A673 (cell line): Measurements from ENCODE around the gene LY6G5C.

ENCODE experiments used
- EZH2 ChIP-seq: fragments of 200-600 bp; sonication (generic); IDR thresholded peaks from 2 replicates; pipeline ENCODE4 v1.6.1; 2017; ENCODE audit warnings: borderline replicate concordance, low read depth, mild to moderate bottlenecking, mixed read lengths, antibody characterized with exemption, low read length; ENCODE audit not compliant: poor library complexity, severe bottlenecking
- TF ChIP-seq, protein P1 (sequence below): fragments of 300-800, 200-600 bp; sonication (generic); conservative IDR thresholded peaks from 2 replicates; pipeline ENCODE4 v1.5.1; 2017; ENCODE audit warnings: low read depth, mild to moderate bottlenecking, antibody characterized with exemption, low read length, moderate library complexity, mixed read lengths

GRCh38 chr6:31697555-31697954, 16.7 kb upstream of the LY6G5C start:
- TF ChIP-seq, protein P1, sequence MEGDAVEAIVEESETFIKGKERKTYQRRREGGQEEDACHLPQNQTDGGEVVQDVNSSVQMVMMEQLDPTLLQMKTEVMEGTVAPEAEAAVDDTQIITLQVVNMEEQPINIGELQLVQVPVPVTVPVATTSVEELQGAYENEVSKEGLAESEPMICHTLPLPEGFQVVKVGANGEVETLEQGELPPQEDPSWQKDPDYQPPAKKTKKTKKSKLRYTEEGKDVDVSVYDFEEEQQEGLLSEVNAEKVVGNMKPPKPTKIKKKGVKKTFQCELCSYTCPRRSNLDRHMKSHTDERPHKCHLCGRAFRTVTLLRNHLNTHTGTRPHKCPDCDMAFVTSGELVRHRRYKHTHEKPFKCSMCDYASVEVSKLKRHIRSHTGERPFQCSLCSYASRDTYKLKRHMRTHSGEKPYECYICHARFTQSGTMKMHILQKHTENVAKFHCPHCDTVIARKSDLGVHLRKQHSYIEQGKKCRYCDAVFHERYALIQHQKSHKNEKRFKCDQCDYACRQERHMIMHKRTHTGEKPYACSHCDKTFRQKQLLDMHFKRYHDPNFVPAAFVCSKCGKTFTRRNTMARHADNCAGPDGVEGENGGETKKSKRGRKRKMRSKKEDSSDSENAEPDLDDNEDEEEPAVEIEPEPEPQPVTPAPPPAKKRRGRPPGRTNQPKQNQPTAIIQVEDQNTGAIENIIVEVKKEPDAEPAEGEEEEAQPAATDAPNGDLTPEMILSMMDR, result no peak
- TF ChIP-seq EZH2, result no peak
